Upper lobe of left lung (tissue), 6 donors: ENCODE measurements around the gene PUM2. TPM values are rescaled to one million over a fixed set of nuclear protein-coding genes. Genes with fewer than 3 reads are reported as not detected.

Source experiments
- ATAC-seq, 2 donors: fragments of 200-7000 bp; cut with Tn5 transposase; one replicate each; pipeline ENCODE4 v1.9.1; 2022; ENCODE audit warnings: mild to moderate bottlenecking in 2 of 2, moderate library complexity in 2 of 2; ENCODE audit not compliant: low FRiP score in 2 of 2
- DNase-seq, 2 donors: peaks; one replicate each; pipeline ENCODE4 v3.0.0-alpha.2; 2019 to 2020
- H3K27ac ChIP-seq, 4 donors: fragments of 200-600 bp; sonication (generic); one replicate each; pipeline ENCODE4 v1.5.1; 2016 to 2019
- H3K27me3 ChIP-seq, 4 donors: fragments of 200-600 bp; sonication (generic); one replicate each; pipeline ENCODE4 v1.5.1; 2017 to 2019
- H3K36me3 ChIP-seq, 4 donors: fragments of 200-600 bp; sonication (generic); one replicate each; pipeline ENCODE4 v1.5.1; 2016 to 2019
- H3K4me1 ChIP-seq, 4 donors: fragments of 200-600 bp; sonication (generic); one replicate each; pipeline ENCODE4 v1.5.1; 2018 to 2019
- H3K4me3 ChIP-seq, 4 donors: fragments of 200-600 bp; sonication (generic); one replicate each; pipeline ENCODE4 v1.5.1; 2017 to 2019; ENCODE audit warnings: mild to moderate bottlenecking in 2 of 4, moderate library complexity in 1 of 4
- H3K9me3 ChIP-seq, 4 donors: fragments of 200-600 bp; sonication (generic); one replicate each; pipeline ENCODE4 v1.5.1; 2018 to 2019
- CTCF ChIP-seq, 6 experiments: fragments of 450-650 bp in 4 of 6; fragments of 200-600 bp in 2 of 6; sonication (generic) in 2 of 6; IDR thresholded peaks; one replicate each; pipeline ENCODE4 v1.5.1; 2016 to 2019; ENCODE audit warnings: antibody characterized with exemption in 6 of 6
- EP300 ChIP-seq, 4 donors: sonication (generic); formaldehyde crosslinking; IDR thresholded peaks; one replicate each; pipeline ENCODE4 v1.5.1; 2017; ENCODE audit warnings: antibody characterized with exemption in 4 of 4, control low read depth in 2 of 4
- POLR2A ChIP-seq, 4 donors: fragments of 450-650 bp; IDR thresholded peaks; one replicate each; pipeline ENCODE4 v1.5.1; 2016 to 2017; ENCODE audit warnings: antibody characterized with exemption in 4 of 4, mild to moderate bottlenecking in 2 of 4
- POLR2AphosphoS5 ChIP-seq, 2 donors: sonication (generic); formaldehyde crosslinking; IDR thresholded peaks; one replicate each; pipeline ENCODE4 v1.5.1; 2017; ENCODE audit warnings: antibody characterized with exemption in 2 of 2
- WGBS, 2 donors: methylation state at CpG; one replicate each; pipeline ENCODE4 v1.1.5; 2017 to 2018; 5-methylcytosine and 5-hydroxymethylcytosine counted together
- total RNA-seq, 6 donors: library from RNA; depleted of rRNA in 4 of 6; stranded (reverse); fragments of >200 nt in 4 of 6; gene quantifications; one replicate each; pipeline versions ENCODE4 v1.1.0 to v1.2.1, GENCODE V29; 2016 to 2021
- donor health status: DM: no; HTN: no; CAD: no; lungs with moderate emphysema.
- donor health status: DM: no; HTN: yes; CAD: no; lungs with severe emphysema.

Gene PUM2
- total RNA-seq, 6 donors from 2014 or later, result 33.1 to 114 (median 86.6) TPM

DNA sequence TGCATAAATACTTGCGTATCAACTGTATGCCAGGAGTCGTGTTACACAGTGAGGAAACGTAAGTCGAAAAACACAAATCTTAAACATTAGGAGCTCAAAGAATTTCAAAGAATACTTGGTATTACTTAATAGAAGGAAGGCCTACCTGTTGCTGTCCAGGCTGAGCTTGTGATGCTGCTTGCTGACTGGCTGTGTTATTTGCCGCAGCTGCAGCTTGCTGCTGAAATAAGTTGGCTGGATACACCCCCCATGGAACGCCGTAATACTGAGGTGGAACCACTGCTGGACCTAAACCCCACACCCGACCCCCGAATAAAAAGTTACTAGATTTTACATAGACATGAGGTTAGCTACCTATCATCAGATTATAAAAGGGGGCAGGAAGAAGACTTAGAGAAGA is 56.4 kb downstream of the PUM2 start:
- DNase-seq (no peak), ATAC-seq (no peak)
- Histone ChIP-seq H3K27me3 (no peaks in the 10 kb centered on the region), H3K4me1 (peaks cover 0 to 3% (median 1%) of the 10 kb centered on the region in 4 donors), H3K4me3 (no peak overlapping the region), H3K9me3 (no peaks in the 10 kb centered on the region), H3K36me3 (peaks cover 9 to 79% (median 31%) of the 10 kb centered on the region in 4 donors), H3K27ac (no peak overlapping the region)
- no peak for TF ChIP-seq POLR2AphosphoS5 (IDR thresholded peaks at IDR 0.05)
- no peak for TF ChIP-seq CTCF (IDR thresholded peaks at IDR 0.05)
- TF ChIP-seq EP300 (IDR thresholded peaks at IDR 0.05), result no peak
- no peak for TF ChIP-seq POLR2A (IDR thresholded peaks at IDR 0.05)
- 94 to 98% methylated on average over 9 of the region's 9 CpGs for WGBS, 2 donors

DNA sequence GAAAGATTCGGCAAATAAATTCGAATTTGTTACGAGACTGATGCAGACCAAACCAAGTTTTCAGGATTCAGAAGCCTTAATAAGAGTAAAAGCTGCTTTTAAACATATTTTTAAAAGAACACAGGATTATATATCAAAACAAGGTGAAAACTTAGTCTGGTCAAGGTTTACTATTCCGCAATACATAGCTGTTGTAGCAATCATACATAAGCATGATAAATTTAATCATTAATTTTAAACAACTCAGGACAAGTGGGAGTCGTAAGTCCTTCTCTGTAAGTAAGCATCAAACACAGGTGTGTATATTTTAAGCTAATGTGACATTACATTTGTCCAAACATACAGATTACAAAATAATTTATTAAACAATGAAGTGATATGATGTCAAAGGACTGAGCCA is 57.7 kb downstream of the PUM2 start:
- H3K36me3 ChIP-seq, result peaks cover 9 to 79% (median 29%) of the 10 kb centered on the region in 4 donors
- WGBS, 2 donors, result 91 to 96% methylated on average over 5 of the region's 5 CpGs
- H3K9me3 ChIP-seq, result no peaks in the 10 kb centered on the region
- no peak overlapping the region for H3K27ac ChIP-seq
- no peak overlapping the region for H3K4me3 ChIP-seq
- H3K27me3 ChIP-seq, result no peaks in the 10 kb centered on the region
- no peak for ATAC-seq
- DNase-seq, result no peak
- H3K4me1 ChIP-seq, result peaks cover 0 to 6% (median 4%) of the 10 kb centered on the region in 4 donors
- TF ChIP-seq CTCF (IDR thresholded peaks at IDR 0.05), result no peak
- TF ChIP-seq POLR2AphosphoS5 (IDR thresholded peaks at IDR 0.05), result no peak
- TF ChIP-seq POLR2A (IDR thresholded peaks at IDR 0.05), result no peak
- no peak for TF ChIP-seq EP300 (IDR thresholded peaks at IDR 0.05)

DNA sequence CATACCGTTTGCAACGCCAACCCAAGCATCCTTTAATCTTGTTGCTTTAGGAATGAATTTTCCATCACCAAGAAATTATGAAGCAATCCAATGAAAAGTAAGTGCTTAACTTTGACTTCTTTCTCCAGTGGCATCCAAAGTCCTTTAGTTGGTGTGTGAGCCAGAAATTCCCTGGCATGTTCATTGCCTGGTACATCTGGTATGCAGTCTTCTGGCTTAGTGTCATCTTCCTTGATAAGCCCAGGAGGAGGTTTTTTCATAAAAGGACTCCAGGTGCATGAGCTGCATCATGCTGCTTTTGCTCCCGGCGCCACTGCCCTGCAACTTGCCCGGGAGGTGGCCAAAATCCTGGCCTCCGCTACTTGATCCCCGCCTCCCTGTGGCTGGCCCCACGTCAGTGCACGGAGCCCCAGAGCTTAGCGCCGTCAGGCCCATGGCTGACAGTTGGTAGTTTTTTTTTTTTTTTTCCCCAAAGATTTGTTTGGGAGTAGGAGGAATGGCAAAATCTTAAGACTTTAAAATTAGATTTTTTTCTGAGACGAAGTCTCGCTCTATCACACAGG is 58.7 kb downstream of the PUM2 start:
- no peak for TF ChIP-seq POLR2AphosphoS5 (IDR thresholded peaks at IDR 0.05)
- no peak for TF ChIP-seq POLR2A (IDR thresholded peaks at IDR 0.05)
- TF ChIP-seq CTCF (IDR thresholded peaks at IDR 0.05), result no peak
- no peak for TF ChIP-seq EP300 (IDR thresholded peaks at IDR 0.05)
- peaks cover 9 to 73% (median 28%) of the 10 kb centered on the region in 4 donors for H3K36me3 ChIP-seq

GRCh38 chr2:20291106-20291564 is 59.5 kb downstream of the PUM2 start:
- no peak for TF ChIP-seq EP300 (IDR thresholded peaks at IDR 0.05)
- peak; percentile 27 to 62 (median 46) for TF ChIP-seq CTCF (IDR thresholded peaks at IDR 0.05)
- TF ChIP-seq POLR2A (IDR thresholded peaks at IDR 0.05), result no peak
- no peak for TF ChIP-seq POLR2AphosphoS5 (IDR thresholded peaks at IDR 0.05)
- Histone ChIP-seq H3K4me1 (peaks cover 3 to 6% (median 5%) of the 10 kb centered on the region in 4 donors), H3K27ac (no peak overlapping the region), H3K36me3 (peaks cover 9 to 65% (median 25%) of the 10 kb centered on the region in 4 donors), H3K9me3 (no peaks in the 10 kb centered on the region), H3K27me3 (no peaks in the 10 kb centered on the region), H3K4me3 (no peak overlapping the region)
- DNase-seq (peak in 1 of 2 donors; percentile 61), ATAC-seq (peak; percentile 83 to 91)
- WGBS, 2 donors, result 79 to 83% methylated on average over 7 of the region's 7 CpGs

More for the DNA sequence above, 58.7 kb downstream of the PUM2 start:
- no peak overlapping the region for H3K27ac ChIP-seq
- DNase-seq (peak in 1 of 2 donors; percentile 30), ATAC-seq (no peak)
- H3K27me3 ChIP-seq, result no peaks in the 10 kb centered on the region
- 91 to 96% methylated on average over 13 of the region's 13 CpGs for WGBS, 2 donors
- H3K4me3 ChIP-seq, result no peak overlapping the region
- peaks cover 2 to 6% (median 4%) of the 10 kb centered on the region in 4 donors for H3K4me1 ChIP-seq
- H3K9me3 ChIP-seq, result no peaks in the 10 kb centered on the region
